Measurements from ENCODE around the gene RTN3. TPM values are rescaled to one million over a fixed set of nuclear protein-coding genes. Genes with fewer than 3 reads are reported as not detected.

The RTN3 gene
- total and polyA plus RNA-seq, 9 of the 15 experiments (the other 6 are each of a cell fraction or from before 2014, with no cell fraction given): 41.6 to 169 (median 93.5) TPM

- TF ChIP-seq ZNF592 (IDR thresholded peaks at IDR 0.05) (no peak), ZFPM2 (CRISPR knock-in tag; IDR thresholded peaks at IDR 0.05) (no peak), XRCC5 (IDR thresholded peaks at IDR 0.05; ENCODE audit: low read depth, low read length) (no peak), MCM7 (IDR thresholded peaks at IDR 0.05) (no peak), MEF2D (tag; conservative IDR thresholded peaks at IDR 0.05; ENCODE audit: low read depth) (no peak), ZNF512 (tag; IDR thresholded peaks at IDR 0.05) (no peak), FUS (optimal IDR thresholded peaks at IDR 0.05; ENCODE audit: low read depth, low read length) (no peak), GABPA (tag; conservative IDR thresholded peaks at IDR 0.05; ENCODE audit: low read depth) (no peak), PKNOX1 (IDR thresholded peaks at IDR 0.05) (peak; percentile 76), SETDB1 (IDR thresholded peaks at IDR 0.05; ENCODE audit: low read length) (peak; percentile 55), SMAD2 (IDR thresholded peaks at IDR 0.05; ENCODE audit: low read depth, low read length) (no peak), JUND (IDR thresholded peaks at IDR 0.05; ENCODE audit: borderline replicate concordance, low read depth, low read length) (peak; percentile 70; the same call in 1 of the 2 replicates), JUND (tag; IDR thresholded peaks at IDR 0.05; ENCODE audit: borderline replicate concordance, low read depth, low read length) (no peak; the same call in 2 of the 3 replicates)
Observed at GRCh38 chr11:63681321-63682065, at the start of gene RTN3 (continued).

Data from K562 (cell line).